Smooth muscle cell (in vitro differentiated cells): ENCODE results near the gene IDH2. TPM values are rescaled to one million over a fixed set of nuclear protein-coding genes. Genes with fewer than 3 reads are reported as not detected.

Experiments
- DNase-seq: peaks from one replicate; lab custom pipeline; 2025; ENCODE audit not compliant: unreplicated experiment; lab: John Stamatoyannopoulos, UW
- H2AFZ ChIP-seq: fragments of 200-600 bp; sonication (generic); 2 replicates; pipeline ENCODE4 v1.6.0; 2016; ENCODE audit warnings: antibody characterized with exemption, low read depth, mild to moderate bottlenecking
- H3F3A ChIP-seq: fragments of 200-600 bp; sonication (generic); 2 replicates; pipeline ENCODE4 v1.6.0; 2017; ENCODE audit warnings: antibody characterized with exemption, low read depth
- H3K27ac ChIP-seq: fragments of 200-600 bp; sonication (generic); 2 replicates; pipeline ENCODE4 v1.5.1; 2016; ENCODE audit warnings: low read depth, mild to moderate bottlenecking
- H3K27me3 ChIP-seq: fragments of 200-600 bp; sonication (generic); 2 replicates; pipeline ENCODE4 v1.6.1; 2016; ENCODE audit warnings: low read depth, mild to moderate bottlenecking
- H3K36me3 ChIP-seq: fragments of 200-600 bp; sonication (generic); 2 replicates; pipeline ENCODE4 v1.5.1; 2016; ENCODE audit warnings: low read depth
- H3K4me1 ChIP-seq: fragments of 200-600 bp; sonication (generic); 2 replicates; pipeline ENCODE4 v1.5.1; 2016; ENCODE audit warnings: low read depth
- H3K4me2 ChIP-seq: fragments of 200-600 bp; sonication (generic); 2 replicates; pipeline ENCODE4 v1.6.0; 2016; ENCODE audit warnings: mild to moderate bottlenecking
- H3K4me3 ChIP-seq: fragments of 200-600 bp; sonication (generic); 2 replicates; pipeline ENCODE4 v1.5.1; 2016; ENCODE audit warnings: mild to moderate bottlenecking
- H3K79me2 ChIP-seq: fragments of 200-600 bp; sonication (generic); 2 replicates; pipeline ENCODE4 v1.6.0; 2016; ENCODE audit warnings: low read depth, mild to moderate bottlenecking
- H3K9ac ChIP-seq: fragments of 200-600 bp; sonication (generic); 2 replicates; pipeline ENCODE4 v1.6.0; 2016; ENCODE audit warnings: low read depth
- H3K9me3 ChIP-seq: fragments of 200-600 bp; sonication (generic); replicated peaks from 2 replicates; pipeline ENCODE4 v1.5.1; 2016; ENCODE audit warnings: low read depth
- H4K20me1 ChIP-seq: fragments of 200-600 bp; sonication (generic); 2 replicates; pipeline ENCODE4 v1.6.0; 2016; ENCODE audit warnings: low read depth
- CTCF ChIP-seq: fragments of 200-600 bp; sonication (generic); IDR thresholded peaks from 2 replicates; pipeline ENCODE4 v1.5.1; 2017; ENCODE audit warnings: borderline replicate concordance, mild to moderate bottlenecking, antibody characterized with exemption; ENCODE audit not compliant: insufficient read depth, poor library complexity, severe bottlenecking
- WGBS: methylation state at CpG from one replicate; pipeline ENCODE4 v1.1.7; 2016; ENCODE audit warnings: low lambda C conversion rate; 5-methylcytosine and 5-hydroxymethylcytosine counted together
- polyA plus RNA-seq: library from polyadenylated mRNA; unstranded; fragments of >200 nt; fragmentation: Nextera tagmentation; extraction: Ambion mirVana; gene quantifications from 2 replicates; pipeline ENCODE4 v1.2.1, GENCODE V29; 2016
- total RNA-seq: library from RNA; depleted of rRNA; stranded (reverse); fragments of >200 nt; gene quantifications from 2 replicates; pipeline ENCODE4 v1.2.3, GENCODE V29; 2014

The IDH2 gene
- total and polyA plus RNA-seq, 2 experiments from 2014 or later = 67.9 to 278 TPM

GRCh38 chr15:90075420-90076289, 26.6 kb downstream of the IDH2 start:
- H3K27ac ChIP-seq = peak overlapping the region; percentile 87
- no peaks in the 10 kb centered on the region for H3K9me3 ChIP-seq
- H4K20me1 ChIP-seq = peaks cover 11% of the 10 kb centered on the region
- no peaks in the 10 kb centered on the region for H3K4me1 ChIP-seq
- TF ChIP-seq CTCF = no peak
- no peaks in the 10 kb centered on the region for H3K36me3 ChIP-seq
- no peak for DNase-seq
- peak overlapping the region; percentile 64 for H3K9ac ChIP-seq
- no peaks in the 10 kb centered on the region for H3K27me3 ChIP-seq
- WGBS = 49% methylated on average over 13 of the region's 13 CpGs
- no peak overlapping the region for H2AFZ ChIP-seq
- H3K79me2 ChIP-seq = no peaks in the 10 kb centered on the region
- H3K4me3 ChIP-seq = no peak overlapping the region
- no peak overlapping the region for H3K4me2 ChIP-seq
- H3F3A ChIP-seq = no peaks in the 10 kb centered on the region

GRCh38 chr15:90074916-90075315, 27.4 kb downstream of the IDH2 start:
- DNase-seq = no peak
- Histone ChIP-seq H3K4me3 (no peak overlapping the region), H3K36me3 (no peaks in the 10 kb centered on the region), H3K4me2 (no peak overlapping the region), H3K9ac (peak overlapping the region; percentile 64), H3F3A (no peaks in the 10 kb centered on the region), H3K27ac (peak overlapping the region; percentile 87), H3K9me3 (no peaks in the 10 kb centered on the region), H4K20me1 (peaks cover 18% of the 10 kb centered on the region), H3K27me3 (no peaks in the 10 kb centered on the region), H2AFZ (no peak overlapping the region), H3K4me1 (no peaks in the 10 kb centered on the region), H3K79me2 (no peaks in the 10 kb centered on the region)
- WGBS = 74% methylated on average over 5 of the region's 5 CpGs
- TF ChIP-seq CTCF = no peak

- 98% methylated on average over 12 of the region's 12 CpGs for WGBS
- Histone ChIP-seq H3K36me3 (no peaks in the 10 kb centered on the region), H3K4me1 (no peaks in the 10 kb centered on the region), H3K79me2 (no peaks in the 10 kb centered on the region), H3K4me2 (no peak overlapping the region), H3K4me3 (no peak overlapping the region), H3F3A (no peaks in the 10 kb centered on the region), H3K9me3 (no peaks in the 10 kb centered on the region), H3K27ac (peak overlapping the region; percentile 87), H4K20me1 (peaks cover 20% of the 10 kb centered on the region), H3K9ac (no peak overlapping the region), H3K27me3 (no peaks in the 10 kb centered on the region), H2AFZ (no peak overlapping the region)
- DNase-seq = no peak
- no peak for TF ChIP-seq CTCF
These were observed 28.2 kb downstream of the IDH2 start for GRCh38 chr15:90074023-90074422.
